SIG-M5 (cell line): Measurements from ENCODE around the gene USP4.

Source experiments
- DNase-seq: peaks from one replicate; lab custom pipeline; 2025; lab: John Stamatoyannopoulos, UW

USP4 gene

DNA sequence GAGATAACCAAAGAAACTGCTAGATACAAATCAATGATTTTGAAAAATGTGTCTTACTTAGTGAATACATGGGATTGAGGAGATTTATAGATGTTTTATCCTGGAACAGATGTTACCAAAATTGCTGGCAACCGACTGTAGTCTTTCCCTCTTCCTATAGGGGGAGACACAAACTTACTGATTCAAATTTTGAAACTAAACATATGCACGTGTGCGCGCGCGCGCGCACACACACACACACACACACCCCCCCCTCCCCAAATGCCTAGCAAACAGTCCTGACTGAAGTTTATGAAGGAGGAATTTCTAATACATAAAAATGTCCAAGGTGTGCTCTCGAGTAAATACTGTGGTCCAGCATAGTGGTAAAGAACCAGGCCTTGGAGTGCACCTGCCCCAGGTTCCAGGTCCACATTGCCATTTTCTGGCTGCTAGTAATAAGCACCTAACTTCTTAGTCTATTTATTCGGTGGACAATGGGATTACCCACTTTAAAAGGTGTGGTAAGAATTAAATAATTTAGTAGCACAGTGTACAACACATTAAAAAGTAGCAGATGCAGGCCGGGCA lies 44.3 kb downstream of the USP4 start:
- DNase-seq = no peak

DNA sequence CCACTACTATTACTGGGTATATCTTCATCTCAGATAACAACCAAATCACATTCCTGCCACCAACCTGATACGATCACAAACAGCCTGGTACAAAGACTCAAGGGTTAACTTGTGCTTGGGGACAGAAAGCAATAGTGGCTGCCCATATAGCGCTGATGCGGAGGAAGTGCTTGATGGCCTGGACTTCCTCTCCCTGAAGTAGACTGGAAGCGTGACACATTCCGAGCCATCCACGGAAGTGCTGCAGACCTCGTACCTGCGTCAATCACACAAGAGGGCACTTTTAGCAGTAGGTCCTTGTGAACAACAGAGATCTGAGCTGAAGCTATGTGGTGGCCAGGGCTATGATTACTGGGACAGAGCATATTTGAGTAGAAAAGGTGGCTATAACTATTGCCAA lies 45.5 kb downstream of the USP4 start:
- DNase-seq = no peak

DNA sequence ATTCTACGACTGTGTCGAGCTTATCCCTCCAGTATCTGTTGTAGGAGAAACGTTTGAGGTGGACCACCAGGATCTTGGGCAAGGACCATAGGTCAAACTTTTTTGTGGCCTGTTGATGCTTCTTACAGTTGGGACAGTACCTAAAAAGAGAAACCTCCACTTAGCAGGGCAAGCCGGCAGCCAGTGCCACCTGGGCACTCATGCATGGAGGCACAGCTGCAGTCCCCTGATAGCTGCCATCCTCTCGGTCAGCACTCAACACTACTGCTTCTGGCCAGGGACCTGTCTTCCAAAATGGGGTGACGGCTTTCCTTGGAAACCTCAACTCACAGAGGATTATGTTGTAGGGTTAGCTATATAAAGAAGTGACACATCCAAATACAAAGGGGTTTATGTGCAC lies 55.9 kb downstream of the USP4 start:
- no peak for DNase-seq

DNA sequence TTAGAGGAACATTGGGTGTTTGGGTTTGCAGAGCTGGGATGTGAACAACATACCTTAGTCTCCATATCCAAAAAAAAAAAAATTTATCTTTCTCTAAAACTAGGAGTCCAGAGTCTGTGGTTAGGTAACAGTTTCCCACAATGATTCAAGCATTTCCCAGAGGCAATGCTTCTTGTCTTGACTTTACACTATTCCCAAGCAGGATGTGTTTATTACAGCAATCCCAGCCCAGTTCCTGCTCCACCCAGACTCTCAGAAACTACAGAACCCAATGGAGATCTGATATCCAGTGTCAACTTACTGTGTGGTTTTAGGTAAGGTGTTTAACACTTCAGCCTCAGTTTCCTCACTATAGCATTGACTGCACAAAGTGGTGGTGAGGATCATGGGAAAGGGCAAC lies 60.5 kb downstream of the USP4 start:
- no peak for DNase-seq

- no peak for DNase-seq
Measured at GRCh38 chr3:49278548-49278947, 61.3 kb downstream of the USP4 start.

GRCh38 chr3:49277383-49277775 lies 62.5 kb downstream of the USP4 start:
- DNase-seq = no peak

- no peak for DNase-seq
Measured at GRCh38 chr3:49276475-49277382, 63.1 kb downstream of the USP4 start, which contains the start of gene C3orf62. TSS of gene C3orf62 (minus strand) at chr3:49277232. CDS start at chr3:49276872, 360 bp downstream.

DNA sequence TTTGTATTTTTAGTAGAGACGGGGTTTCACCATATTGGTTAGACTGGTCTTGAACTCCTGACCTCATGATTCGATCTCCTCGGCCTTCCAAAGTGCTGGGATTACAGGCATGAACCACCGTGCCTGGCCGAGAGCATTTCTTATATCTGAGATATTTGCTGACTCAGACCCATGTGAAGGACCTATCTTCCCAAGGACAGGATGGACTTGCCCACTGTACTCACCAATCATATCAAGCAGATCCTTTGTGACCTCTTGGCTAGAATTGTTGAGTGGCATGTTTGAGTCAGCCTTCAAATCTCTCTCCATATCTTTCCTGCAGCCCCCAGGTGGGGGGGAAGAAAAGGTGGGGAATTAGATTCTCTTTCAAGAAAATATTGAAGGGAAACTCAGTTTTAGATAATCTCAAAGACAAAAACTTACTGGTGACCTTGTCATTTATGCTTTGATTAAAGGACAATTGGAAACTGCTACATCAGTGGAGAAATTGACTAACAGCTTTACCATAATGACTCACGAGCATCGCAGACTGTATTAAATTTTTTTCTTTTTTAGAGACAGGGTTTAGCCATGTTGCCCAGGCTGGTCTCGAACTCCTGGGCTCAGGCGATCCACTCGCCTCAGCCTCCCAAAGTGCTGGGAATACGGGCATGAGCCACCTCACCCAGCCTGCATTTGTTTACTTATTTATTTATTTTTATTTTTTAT lies 65.9 kb downstream of the USP4 start:
- DNase-seq = no peak

- no peak for DNase-seq
Measured at GRCh38 chr3:49271047-49271446, 68.8 kb downstream of the USP4 start.

DNA sequence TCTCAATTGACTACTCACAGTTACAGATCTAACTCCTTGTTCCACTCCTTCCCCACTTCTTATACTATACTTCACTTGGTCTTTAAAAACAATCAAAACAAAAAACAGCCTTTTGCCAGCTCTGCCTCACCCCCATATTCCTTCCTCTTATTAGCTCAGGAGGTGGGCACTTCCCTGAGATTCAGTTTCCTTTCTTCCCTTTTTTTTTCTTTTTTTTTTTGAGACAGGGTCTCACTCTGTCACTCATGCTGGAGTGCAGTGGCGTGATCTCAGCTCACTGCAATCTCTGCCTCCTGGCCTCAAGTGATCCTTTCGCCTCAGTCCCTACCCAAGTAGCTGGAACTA lies 69.7 kb downstream of the USP4 start:
- DNase-seq = no peak

- no peak for DNase-seq
Measured at GRCh38 chr3:49269443-49270155, 70.3 kb downstream of the USP4 start.

DNA sequence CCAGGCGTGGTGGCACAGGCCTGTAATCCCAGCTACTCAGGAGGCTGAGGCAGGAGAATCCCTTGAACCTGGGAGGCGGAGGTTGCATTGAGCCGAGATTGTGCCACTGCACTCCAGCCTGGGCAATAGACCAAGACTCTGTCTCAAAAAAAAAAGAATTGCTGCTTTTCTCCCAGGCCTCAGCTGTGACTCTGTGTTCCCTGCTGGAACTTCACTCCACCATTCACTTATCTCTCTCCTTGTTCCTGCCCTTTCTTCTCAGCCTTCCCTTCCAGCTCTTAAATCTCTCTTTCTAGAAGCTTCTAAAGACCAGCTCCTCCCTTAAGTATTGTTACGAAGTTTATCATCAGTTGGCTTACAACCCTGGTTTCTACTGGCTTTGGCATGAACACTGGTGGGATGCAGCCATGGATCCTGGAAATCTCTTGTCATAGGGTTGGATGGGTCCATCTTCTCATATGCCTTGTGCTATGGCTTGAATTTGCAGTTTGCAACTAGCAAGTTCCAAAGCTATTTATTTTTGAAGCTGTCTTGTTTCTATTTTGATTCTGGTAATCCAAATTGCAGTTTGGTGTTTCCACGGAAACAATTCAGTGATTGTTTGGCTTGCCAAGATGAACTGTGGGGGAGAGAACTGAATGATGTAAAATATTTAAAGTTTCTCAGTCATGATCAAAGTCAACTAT lies 73.3 kb downstream of the USP4 start:
- no peak for DNase-seq

DNA sequence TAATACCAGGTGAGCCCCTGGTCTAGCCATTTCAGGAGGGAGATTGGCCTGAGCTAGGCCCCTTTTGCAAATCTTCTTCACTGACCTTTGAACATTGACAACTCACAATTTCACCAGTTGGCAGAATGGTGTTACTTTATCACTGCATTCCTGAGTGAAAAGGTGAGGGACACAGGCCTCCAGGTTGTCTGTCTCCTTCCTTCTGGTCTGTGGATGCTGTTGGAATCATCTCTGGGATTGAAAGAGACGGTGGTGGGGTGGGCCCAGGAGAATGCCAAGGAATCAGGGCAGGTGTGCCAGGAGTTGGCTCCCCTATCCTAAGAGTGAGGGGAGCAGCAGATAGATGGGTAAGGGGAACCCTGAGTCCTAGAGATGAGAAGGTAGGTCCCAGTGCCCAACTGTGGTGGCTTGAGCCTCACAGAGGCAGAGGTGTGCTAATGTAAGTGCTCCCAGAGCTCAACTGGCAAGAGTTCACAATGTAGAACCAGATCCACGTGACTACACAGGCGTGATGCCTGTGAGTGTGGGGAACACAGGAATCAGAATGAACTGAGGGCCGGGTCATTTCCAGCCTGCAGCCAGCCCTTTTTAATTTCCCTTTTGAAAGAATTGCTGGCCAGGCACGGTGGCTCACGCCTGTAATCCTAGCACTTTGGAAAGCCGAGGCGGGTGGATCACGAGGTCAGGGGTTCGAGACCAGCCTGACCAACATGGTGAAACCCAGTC lies 74.0 kb downstream of the USP4 start:
- no peak for DNase-seq

DNA sequence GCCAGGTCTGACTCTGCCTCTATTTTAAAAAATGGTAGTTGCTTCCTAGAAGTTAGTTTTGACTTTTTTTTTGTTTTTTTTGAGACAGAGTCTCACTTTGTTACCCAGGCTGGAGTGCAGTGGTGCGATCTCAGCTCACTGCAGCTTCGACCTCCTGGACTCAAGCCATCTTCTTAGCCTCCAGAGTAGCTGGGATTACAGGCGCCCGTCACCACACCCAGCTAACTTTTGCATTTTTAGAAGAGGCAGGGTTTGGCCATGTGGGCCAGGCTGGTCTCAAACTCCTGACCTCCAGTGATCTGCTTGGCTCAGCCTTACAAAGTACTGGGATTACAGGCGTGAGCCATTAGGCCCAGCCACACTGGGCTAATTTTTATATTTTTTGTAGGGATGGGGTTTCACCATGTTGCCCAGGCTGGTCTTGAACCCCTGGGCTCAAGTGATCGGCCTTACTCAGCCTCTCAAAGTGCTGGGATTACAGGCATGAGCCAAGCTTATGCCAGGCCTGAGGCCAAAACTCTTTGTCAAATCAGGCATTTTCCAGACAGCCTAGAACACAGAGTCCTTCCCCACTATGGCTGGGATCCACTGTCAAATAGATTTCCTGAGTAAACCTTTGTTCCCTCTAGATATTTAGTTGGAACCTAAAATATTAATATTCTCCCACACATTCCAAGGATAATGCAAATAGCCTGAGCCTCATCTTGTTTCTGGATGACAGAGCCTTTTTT lies 76.5 kb downstream of the USP4 start:
- no peak for DNase-seq

- DNase-seq = no peak
Measured at GRCh38 chr3:49260806-49261324, 79.0 kb downstream of the USP4 start.

- no peak for DNase-seq
Measured at GRCh38 chr3:49257187-49257586, 82.7 kb downstream of the USP4 start.

DNA sequence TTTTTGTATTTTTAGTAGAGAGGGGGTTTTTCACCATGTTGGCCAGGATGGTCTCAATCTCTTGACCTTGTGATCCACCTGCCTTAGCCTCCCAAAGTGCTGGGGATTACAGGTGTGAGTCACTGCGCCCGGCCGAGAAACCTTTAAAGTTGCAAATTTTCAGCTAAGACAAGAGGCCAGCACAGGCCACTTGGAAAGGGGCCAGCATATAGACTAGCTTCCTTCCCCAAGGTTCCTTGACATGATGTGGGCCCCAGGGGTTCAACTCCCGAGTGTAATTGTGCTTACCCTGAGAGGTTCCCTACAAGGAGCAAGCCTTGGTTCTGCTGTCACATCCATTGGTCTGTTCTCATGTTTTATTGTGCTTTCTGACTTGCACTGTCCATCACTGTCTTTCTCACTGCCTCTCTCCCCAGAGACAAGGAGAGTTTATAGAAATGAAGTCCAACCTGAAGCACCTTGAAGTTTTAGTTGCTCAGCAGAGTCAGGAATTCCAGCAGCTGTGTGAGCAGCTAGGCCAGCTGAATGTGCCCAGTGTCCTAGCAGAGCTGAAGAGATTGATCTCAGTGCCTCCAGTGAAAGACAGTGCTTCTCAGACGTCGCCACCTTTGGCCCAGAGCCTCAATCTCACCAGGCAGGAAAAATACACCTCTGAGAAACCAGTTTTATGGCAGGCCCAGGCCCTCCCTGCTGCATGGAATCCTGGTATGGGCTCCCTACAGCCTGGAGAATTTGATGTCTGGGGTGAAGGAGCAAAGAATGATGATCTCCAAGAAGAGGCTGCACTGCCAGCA lies 83.9 kb downstream of the USP4 start:
- DNase-seq = no peak

DNA sequence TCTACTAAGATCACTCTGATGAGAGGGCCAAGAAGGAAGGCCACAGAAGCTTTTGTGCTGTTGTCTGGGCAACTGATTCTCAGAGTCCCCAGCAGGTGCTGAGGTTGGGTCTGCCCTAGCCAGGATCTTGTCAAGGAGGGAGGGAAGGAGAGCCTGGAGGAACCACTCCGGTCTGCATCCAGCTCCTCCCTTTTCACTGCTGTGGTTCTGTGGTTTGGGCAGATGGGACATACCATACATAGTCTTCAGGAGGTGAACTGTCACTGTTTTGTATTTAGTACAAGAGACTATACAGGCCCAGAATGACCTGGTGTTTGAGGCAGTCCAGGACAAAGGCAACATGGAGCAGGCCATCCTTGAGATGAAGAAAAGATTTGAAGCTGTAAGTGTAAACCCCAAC lies 84.7 kb downstream of the USP4 start:
- no peak for DNase-seq

GRCh38 chr3:49253512-49253911 lies 86.3 kb downstream of the USP4 start:
- DNase-seq = no peak
